Natural killer cell (primary cell): Measurements from ENCODE around the gene BIRC7. TPM values are rescaled to one million over a fixed set of nuclear protein-coding genes. Genes with fewer than 3 reads are reported as not detected.

Experiments used
- ATAC-seq, 3 donors: fragments of 150-1000 bp in 2 of 3; fragments of 200-7000 bp in 1 of 3; cut with Tn5 transposase; 1 replicate in 1 of 3; 2 replicates in 2 of 3; pipeline ENCODE4 v1.10.0; 2021; ENCODE audit warnings: mild to moderate bottlenecking in 2 of 3, moderate library complexity in 2 of 3
- DNase-seq, 2 donors: peaks; one replicate each; pipeline versions ENCODE4 v3.0.0 to v3.0.0-alpha.2; 2013 to 2021; ENCODE audit warnings: mixed read lengths in 1 of 2
- H3K27ac ChIP-seq: one replicate; pipeline ENCODE4 v1.5.1; 2013; ENCODE audit warnings: mild to moderate bottlenecking, low read length
- H3K27me3 ChIP-seq: one replicate; pipeline ENCODE4 v1.6.1; 2013; ENCODE audit warnings: low read length; ENCODE audit not compliant: control insufficient read depth, insufficient read depth
- H3K36me3 ChIP-seq: one replicate; pipeline ENCODE4 v1.6.1; 2013; ENCODE audit warnings: low read length; ENCODE audit not compliant: control insufficient read depth, insufficient read depth
- H3K4me1 ChIP-seq: one replicate; pipeline ENCODE4 v1.6.1; 2013; ENCODE audit warnings: low read length; ENCODE audit not compliant: control insufficient read depth, insufficient read depth
- H3K4me3 ChIP-seq: one replicate; pipeline ENCODE4 v1.5.1; 2013; ENCODE audit warnings: low read length
- H3K9me3 ChIP-seq: one replicate; pipeline ENCODE4 v1.6.1; 2013; ENCODE audit warnings: low read length; ENCODE audit not compliant: control insufficient read depth, insufficient read depth
- H3K27ac Mint-ChIP-seq, 2 donors: one replicate each; pipeline ENCODE4 v1.8.0; 2022; ENCODE audit warnings: mild to moderate bottlenecking in 2 of 2, mixed read lengths in 2 of 2, moderate library complexity in 1 of 2
- H3K27me3 Mint-ChIP-seq, 2 donors: one replicate each; pipeline ENCODE4 v1.8.0; 2022; ENCODE audit warnings: low read depth in 2 of 2, mixed read lengths in 2 of 2
- H3K36me3 Mint-ChIP-seq: one replicate; pipeline ENCODE4 v1.8.0; 2022; ENCODE audit warnings: mixed read lengths
- H3K4me1 Mint-ChIP-seq, 2 donors: one replicate each; pipeline ENCODE4 v1.8.0; 2022; ENCODE audit warnings: mixed read lengths in 2 of 2
- H3K4me3 Mint-ChIP-seq: one replicate; pipeline ENCODE4 v1.8.0; 2022; ENCODE audit warnings: mild to moderate bottlenecking, moderate library complexity, mixed read lengths
- H3K9me3 Mint-ChIP-seq, 2 donors: one replicate each; pipeline ENCODE4 v1.8.0; 2022; ENCODE audit warnings: mixed read lengths in 2 of 2
- CTCF ChIP-seq: fragments of 200-600 bp; IDR thresholded peaks from one replicate; pipeline ENCODE4 v1.8.0; 2022; ENCODE audit warnings: antibody characterized with exemption
- WGBS: methylation state at CpG from one replicate; pipeline ENCODE4 v1.1.7; 2013; ENCODE audit warnings: missing lambda C conversion rate; ENCODE audit not compliant: insufficient coverage; 5-methylcytosine and 5-hydroxymethylcytosine counted together
- intact Hi-C: fragments of 100-400 bp; cut with micrococcal nuclease; formaldehyde crosslinking; loops from one replicate; pipeline ENCODE4 v1.14.2; 2022
- total RNA-seq, 4 donors: library from RNA; stranded (reverse); fragments of 120-200 nt in 1 of 4; gene quantifications; one replicate each; pipeline versions ENCODE4 v1.2.3 to v1.2.4, GENCODE V29; 2013 to 2022

The BIRC7 gene
- total RNA-seq, 3 donors from 2014 or later (not counting 1 experiment from before 2014, with no cell fraction given): not detected

- Histone ChIP-seq H3K4me1 (no peaks in the 10 kb centered on the region), H3K36me3 (peaks cover 55% of the 10 kb centered on the region), H3K27me3 (no peaks in the 10 kb centered on the region), H3K4me3 (no peak overlapping the region), H3K27ac (no peak overlapping the region), H3K9me3 (no peaks in the 10 kb centered on the region)
- Mint-ChIP-seq H3K27ac (no peak overlapping the region), H3K9me3 (no peaks in the 10 kb centered on the region), H3K4me1 (peaks cover 27 to 34% of the 10 kb centered on the region in 2 donors), H3K36me3 (peaks cover 7% of the 10 kb centered on the region), H3K4me3 (no peak overlapping the region), H3K27me3 (no peaks in the 10 kb centered on the region)
- ATAC-seq: no peak
- DNase-seq: no peak
- WGBS: 97% methylated on average over 29 of the region's 29 CpGs
- intact Hi-C loops: no loop called here
- no peak for TF ChIP-seq CTCF
These were observed 32.7 kb upstream of the BIRC7 start for GRCh38 chr20:63202811-63203526.

GRCh38 chr20:63204362-63204761 lies 31.3 kb upstream of the BIRC7 start:
- H3K36me3 ChIP-seq: peaks cover 62% of the 10 kb centered on the region
- H3K4me1 ChIP-seq: no peaks in the 10 kb centered on the region
- no peak for DNase-seq
- peaks cover 23 to 29% of the 10 kb centered on the region in 2 donors for H3K4me1 Mint-ChIP-seq
- peaks cover 7% of the 10 kb centered on the region for H3K36me3 Mint-ChIP-seq
- H3K27me3 ChIP-seq: no peaks in the 10 kb centered on the region
- WGBS: 95% methylated on average over 5 of the region's 5 CpGs
- TF ChIP-seq CTCF: no peak
- H3K27me3 Mint-ChIP-seq: no peaks in the 10 kb centered on the region
- no peaks in the 10 kb centered on the region for H3K9me3 ChIP-seq
- H3K9me3 Mint-ChIP-seq: no peaks in the 10 kb centered on the region
- ATAC-seq: no peak
- no peak overlapping the region for H3K4me3 Mint-ChIP-seq
- no peak overlapping the region for H3K27ac Mint-ChIP-seq
- H3K4me3 ChIP-seq: no peak overlapping the region
- no peak overlapping the region for H3K27ac ChIP-seq
- intact Hi-C loops: no loop called here

GRCh38 chr20:63205896-63206295 lies 29.8 kb upstream of the BIRC7 start:
- H3K4me1 Mint-ChIP-seq: peaks cover 26 to 37% of the 10 kb centered on the region in 2 donors
- H3K36me3 ChIP-seq: peaks cover 68% of the 10 kb centered on the region
- peaks cover 7% of the 10 kb centered on the region for H3K36me3 Mint-ChIP-seq
- 94% methylated on average over 10 of the region's 10 CpGs for WGBS
- DNase-seq (no peak), ATAC-seq (no peak)
- H3K4me3 ChIP-seq: no peak overlapping the region
- H3K4me1 ChIP-seq: no peaks in the 10 kb centered on the region
- no peaks in the 10 kb centered on the region for H3K27me3 ChIP-seq
- no peak overlapping the region for H3K27ac ChIP-seq
- no peak overlapping the region for H3K4me3 Mint-ChIP-seq
- intact Hi-C loops: no loop called here
- no peaks in the 10 kb centered on the region for H3K9me3 ChIP-seq
- no peaks in the 10 kb centered on the region for H3K27me3 Mint-ChIP-seq
- no peak overlapping the region for H3K27ac Mint-ChIP-seq
- H3K9me3 Mint-ChIP-seq: no peaks in the 10 kb centered on the region
- TF ChIP-seq CTCF: no peak

- Mint-ChIP-seq H3K27me3 (no peaks in the 10 kb centered on the region), H3K4me1 (peaks cover 27 to 40% of the 10 kb centered on the region in 2 donors), H3K9me3 (no peaks in the 10 kb centered on the region), H3K36me3 (peaks cover 7% of the 10 kb centered on the region), H3K4me3 (no peak overlapping the region), H3K27ac (no peak overlapping the region)
- TF ChIP-seq CTCF: no peak
- no peak for ATAC-seq
- H3K27ac ChIP-seq: no peak overlapping the region
- H3K36me3 ChIP-seq: peaks cover 66% of the 10 kb centered on the region
- H3K4me1 ChIP-seq: no peaks in the 10 kb centered on the region
- intact Hi-C loops: no loop called here
- H3K27me3 ChIP-seq: no peaks in the 10 kb centered on the region
- no peak overlapping the region for H3K4me3 ChIP-seq
- 98% methylated on average over 10 of the region's 11 CpGs for WGBS
- DNase-seq: no peak
- H3K9me3 ChIP-seq: no peaks in the 10 kb centered on the region
These were observed 28.8 kb upstream of the BIRC7 start for GRCh38 chr20:63206878-63207277.
